ENCODE results near the gene RHPN2.
A peak's percentile ranks its signal among the peaks of the same experiment; 100 is the strongest.

RHPN2 gene

GRCh38 chr19:33064792-33065550, at the start of gene RHPN2:
Gene RHPN2, minus strand, starts transcription at chr19:33064888. Its CDS starts 36 bp downstream, at chr19:33064852.
- peak; percentile 76 to 81 for DNase-seq

- no peak for DNase-seq
Measured at GRCh38 chr19:33114312-33114711, 49.6 kb upstream of the RHPN2 start.

GRCh38 chr19:33111587-33111986, 46.9 kb upstream of the RHPN2 start:
- no peak for DNase-seq

GRCh38 chr19:33110137-33110910, 45.6 kb upstream of the RHPN2 start:
- no peak for DNase-seq

GRCh38 chr19:33108161-33108560, 43.5 kb upstream of the RHPN2 start:
- no peak for DNase-seq

- DNase-seq = no peak
Measured at GRCh38 chr19:33102893-33103292, 38.2 kb upstream of the RHPN2 start.

GRCh38 chr19:33100894-33101644, 36.4 kb upstream of the RHPN2 start:
- DNase-seq = no peak

GRCh38 chr19:33098055-33098534, 33.4 kb upstream of the RHPN2 start:
- DNase-seq = no peak

- DNase-seq = no peak
Measured at GRCh38 chr19:33096005-33096404, 31.3 kb upstream of the RHPN2 start.

- DNase-seq = no peak
Measured at GRCh38 chr19:33094436-33095067, 29.9 kb upstream of the RHPN2 start.

GRCh38 chr19:33093420-33094210, 28.9 kb upstream of the RHPN2 start:
- no peak for DNase-seq

- no peak for DNase-seq
Measured at GRCh38 chr19:33090179-33090578, 25.5 kb upstream of the RHPN2 start.

GRCh38 chr19:33089010-33089409, 24.3 kb upstream of the RHPN2 start:
- DNase-seq = no peak

GRCh38 chr19:33086955-33087354, 22.3 kb upstream of the RHPN2 start:
- DNase-seq = no peak

GRCh38 chr19:33085570-33086128, 21.0 kb upstream of the RHPN2 start:
- DNase-seq = no peak

- peak; percentile 91 for DNase-seq
Measured at GRCh38 chr19:33080761-33081681, 16.3 kb upstream of the RHPN2 start, which contains the start of gene GPATCH1. Gene GPATCH1, plus strand, starts transcription at chr19:33081181. Its CDS starts 13 bp downstream, at chr19:33081194.

- no peak for DNase-seq
Measured at GRCh38 chr19:33075519-33075918, 10.8 kb upstream of the RHPN2 start.

GRCh38 chr19:33071887-33072286, 7.2 kb upstream of the RHPN2 start:
- DNase-seq = no peak

GRCh38 chr19:33067121-33067520, 2.4 kb upstream of the RHPN2 start:
- DNase-seq = no peak

GRCh38 chr19:33066543-33066942, 1.9 kb upstream of the RHPN2 start:
- DNase-seq = no peak
